AG04449 (cell line): ENCODE measurements around the gene TCF25.

Experiments
- CTCF ChIA-PET: fragments of 350-600 bp; formaldehyde crosslinking; extraction: SDS; loops from one replicate; lab custom pipeline; 2021; ENCODE audit warnings: antibody characterized with exemption; lab: Yijun Ruan, JAX
- POLR2A ChIA-PET: fragments of 400-600, 350-600 bp; formaldehyde crosslinking; extraction: SDS; loops from one replicate; lab custom pipeline; 2020; ENCODE audit warnings: antibody characterized with exemption, inconsistent platforms; lab: Yijun Ruan, JAX
- DNase-seq: peaks from one replicate; pipeline ENCODE4 v3.0.0-alpha.2; 2010; ENCODE audit warnings: low read depth, low spot score
- H3K4me3 ChIP-seq: 2 replicates; pipeline ENCODE4 v1.5.1; 2011; ENCODE audit warnings: low read depth, mild to moderate bottlenecking, control low read depth, low read length
- TF ChIP-seq, protein P1 (sequence below): IDR thresholded peaks from one replicate; pipeline ENCODE4 v1.5.1; 2011; ENCODE audit warnings: mild to moderate bottlenecking, moderate library complexity, low read length, control low read depth, inconsistent platforms; ENCODE audit not compliant: insufficient read depth; ENCODE audit errors: missing control alignments

TCF25 gene

DNA sequence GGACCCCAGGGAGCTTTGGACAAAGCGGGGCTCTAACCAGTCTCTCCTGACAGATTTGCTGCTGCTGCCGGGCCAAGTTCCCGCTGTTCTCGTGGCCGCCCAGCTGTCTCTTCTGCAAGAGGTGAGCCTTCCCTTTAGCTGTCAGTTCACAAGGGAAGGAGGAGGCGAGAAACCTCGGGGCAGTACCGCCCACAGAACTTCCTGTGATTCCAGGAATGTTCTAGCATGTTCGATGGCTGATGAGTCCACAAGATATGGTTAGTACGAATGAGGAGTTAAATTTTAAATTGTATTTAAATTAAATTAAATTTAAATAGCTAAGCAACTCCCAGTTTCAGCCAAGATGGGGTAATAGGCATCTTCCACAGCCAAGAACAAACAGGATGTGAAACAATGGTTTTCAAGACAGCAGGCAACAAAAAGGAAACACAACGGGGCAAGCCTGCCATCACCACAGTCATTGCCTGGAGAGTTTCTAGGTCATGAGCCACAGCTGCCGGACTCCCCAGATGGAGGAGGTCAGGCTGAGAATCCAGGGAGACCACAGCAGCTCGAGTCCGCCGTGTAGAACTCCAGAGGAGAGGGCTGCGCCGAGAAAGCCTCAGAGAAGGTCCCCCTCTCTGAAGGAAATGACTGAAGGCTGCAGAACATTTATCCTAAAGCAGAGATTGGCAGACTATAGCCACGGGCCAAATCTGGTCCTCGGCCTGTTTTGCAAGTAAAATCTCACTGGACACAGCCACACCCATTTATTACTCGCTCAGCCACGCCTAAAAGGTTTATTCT, 9.5 kb upstream of the TCF25 start:
- TF ChIP-seq, protein P1, sequence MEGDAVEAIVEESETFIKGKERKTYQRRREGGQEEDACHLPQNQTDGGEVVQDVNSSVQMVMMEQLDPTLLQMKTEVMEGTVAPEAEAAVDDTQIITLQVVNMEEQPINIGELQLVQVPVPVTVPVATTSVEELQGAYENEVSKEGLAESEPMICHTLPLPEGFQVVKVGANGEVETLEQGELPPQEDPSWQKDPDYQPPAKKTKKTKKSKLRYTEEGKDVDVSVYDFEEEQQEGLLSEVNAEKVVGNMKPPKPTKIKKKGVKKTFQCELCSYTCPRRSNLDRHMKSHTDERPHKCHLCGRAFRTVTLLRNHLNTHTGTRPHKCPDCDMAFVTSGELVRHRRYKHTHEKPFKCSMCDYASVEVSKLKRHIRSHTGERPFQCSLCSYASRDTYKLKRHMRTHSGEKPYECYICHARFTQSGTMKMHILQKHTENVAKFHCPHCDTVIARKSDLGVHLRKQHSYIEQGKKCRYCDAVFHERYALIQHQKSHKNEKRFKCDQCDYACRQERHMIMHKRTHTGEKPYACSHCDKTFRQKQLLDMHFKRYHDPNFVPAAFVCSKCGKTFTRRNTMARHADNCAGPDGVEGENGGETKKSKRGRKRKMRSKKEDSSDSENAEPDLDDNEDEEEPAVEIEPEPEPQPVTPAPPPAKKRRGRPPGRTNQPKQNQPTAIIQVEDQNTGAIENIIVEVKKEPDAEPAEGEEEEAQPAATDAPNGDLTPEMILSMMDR: no peak
- CTCF ChIA-PET: interaction anchor here (0.8 to 6.5 kb wide), 9 partner anchors 9 to 204 kb away, joined by 3 to 83 read pairs (median 5); partner anchors contain the start of genes MC1R, SPATA2L and TCF25
- no peak for DNase-seq
- POLR2A ChIA-PET: interaction anchor here (2.6 kb wide), 1 partner anchor 9 kb away, joined by 9 read pairs; the partner anchor contains the start of gene TCF25
- H3K4me3 ChIP-seq: no peak overlapping the region

DNA sequence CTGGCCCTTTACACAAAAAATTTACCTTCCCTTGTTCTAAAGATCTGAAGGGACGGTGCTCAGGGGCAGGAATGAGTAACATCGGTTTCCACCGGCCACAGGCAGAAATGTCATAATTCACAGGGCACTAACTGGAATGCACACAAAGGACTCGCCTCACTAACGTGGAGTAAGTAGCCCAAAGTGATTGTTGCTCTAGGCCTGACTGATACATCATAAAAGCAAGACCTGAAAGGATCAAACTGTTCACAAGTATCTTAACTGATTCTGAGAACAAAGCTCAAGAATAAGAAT, 8.9 kb upstream of the TCF25 start:
- ChIA-PET POLR2A (interaction anchor here (2.6 kb wide), 1 partner anchor 9 kb away, joined by 9 read pairs; the partner anchor contains the start of gene TCF25), CTCF (interaction anchor here (1.0 to 6.5 kb wide), 6 partner anchors 9 to 164 kb away, joined by 3 to 83 read pairs (median 32); partner anchors contain the start of genes MC1R, SPATA2L and TCF25)
- H3K4me3 ChIP-seq: no peak overlapping the region
- DNase-seq: no peak
- TF ChIP-seq, protein P1: no peak

DNA sequence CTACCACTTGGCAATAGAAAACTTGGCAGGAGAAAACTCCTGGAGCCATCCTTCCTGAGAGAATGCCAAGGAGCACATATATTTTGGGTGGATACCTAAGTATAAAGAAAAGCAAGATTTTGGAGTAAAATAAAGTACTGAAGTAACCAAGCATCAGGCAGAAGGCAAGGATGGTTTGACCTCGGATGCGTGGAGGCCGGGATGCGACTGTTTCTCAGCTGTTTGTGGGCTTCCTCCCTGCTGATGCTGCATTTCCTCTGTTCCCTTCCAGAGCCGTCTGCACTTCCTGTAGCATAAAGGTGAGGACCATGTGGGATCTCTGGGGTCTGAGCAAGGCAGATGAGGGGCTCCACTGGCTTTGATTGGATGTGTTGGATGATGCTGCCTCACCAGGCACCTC, 5.5 kb upstream of the TCF25 start:
- ChIA-PET POLR2A (no interaction called here), CTCF (no interaction called here)
- TF ChIP-seq, protein P1: no peak
- DNase-seq: no peak
- H3K4me3 ChIP-seq: no peak overlapping the region

DNA sequence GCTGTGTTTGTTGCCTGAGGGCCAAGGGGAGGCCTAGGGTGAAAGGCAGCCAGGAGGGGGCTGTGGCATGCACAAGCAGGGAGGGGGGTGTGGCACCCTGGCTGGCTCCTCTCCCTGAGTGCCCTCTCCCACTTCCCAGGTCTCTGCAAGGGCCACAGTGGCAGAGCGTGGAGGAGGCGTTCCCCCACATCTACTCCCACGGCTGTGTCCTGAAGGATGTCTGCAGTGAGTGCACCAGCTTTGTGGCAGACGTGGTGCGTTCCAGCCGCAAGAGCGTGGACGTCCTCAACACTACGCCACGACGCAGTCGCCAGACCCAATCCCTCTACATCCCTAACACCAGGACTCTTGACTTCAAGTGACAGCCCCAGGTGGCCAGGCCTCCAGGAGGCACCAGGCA, 3.5 kb upstream of the TCF25 start:
- TF ChIP-seq, protein P1: no peak
- ChIA-PET CTCF (interaction anchor here (8.7 kb wide), 1 partner anchor 8 kb away, joined by 83 read pairs; no protein-coding TSS in a partner anchor), POLR2A (interaction anchor here (0.7 kb wide), 1 partner anchor 184 kb away, joined by 3 read pairs; the partner anchor contains the start of gene CDK10)
- H3K4me3 ChIP-seq: no peak overlapping the region
- no peak for DNase-seq

DNA sequence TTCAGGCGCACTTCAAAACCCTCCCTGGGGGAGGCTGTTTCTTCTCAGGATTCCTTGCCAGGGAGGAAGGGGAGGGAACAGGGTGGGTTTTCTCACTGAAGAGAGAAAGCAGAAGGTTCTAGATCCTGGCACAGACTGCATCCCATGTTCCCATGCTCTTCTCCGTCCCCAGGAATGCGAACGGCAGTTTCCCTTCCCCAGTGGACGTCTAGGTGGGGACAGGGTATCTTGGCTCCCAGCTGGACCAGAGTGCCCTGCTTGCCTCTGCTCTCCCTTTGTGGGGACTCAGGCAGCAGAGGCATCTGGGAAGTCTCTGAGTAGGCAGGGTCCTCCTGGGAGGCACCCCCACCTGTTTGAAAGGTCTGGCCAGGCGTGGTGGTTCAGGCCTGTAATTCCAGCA, 3.0 kb upstream of the TCF25 start:
- POLR2A ChIA-PET: interaction anchor here (0.6 to 1.1 kb wide), 3 partner anchors 8 to 184 kb away, joined by 3 to 4 read pairs (median 4); partner anchors contain the start of gene CDK10
- CTCF ChIA-PET: interaction anchor here (8.7 kb wide), 1 partner anchor 9 kb away, joined by 83 read pairs; no protein-coding TSS in a partner anchor
- no peak for DNase-seq
- H3K4me3 ChIP-seq: no peak overlapping the region
- TF ChIP-seq, protein P1: no peak

DNA sequence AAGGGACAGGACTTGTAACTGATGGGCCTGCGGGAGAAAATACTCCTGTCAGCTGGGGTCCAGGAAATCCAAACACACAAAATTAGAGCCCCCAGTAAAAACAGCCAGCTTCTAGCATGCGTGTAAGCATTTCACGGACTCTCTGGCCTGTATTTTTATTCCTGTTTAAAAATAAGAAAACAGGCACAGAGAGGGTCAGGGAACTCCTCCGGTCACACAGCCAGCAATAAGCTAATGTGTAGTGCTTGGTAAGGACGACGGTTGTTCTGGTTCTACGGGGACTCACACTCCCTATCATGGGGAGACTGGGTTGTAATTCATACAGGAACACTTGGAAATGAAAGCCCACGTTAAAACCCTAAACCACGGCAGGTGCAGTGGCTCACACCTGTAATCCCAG, 1.5 kb upstream of the TCF25 start:
- ChIA-PET POLR2A (no interaction called here), CTCF (interaction anchor here (1.5 to 8.7 kb wide), 2 partner anchors 10 to 172 kb away, joined by 4 to 83 read pairs; no protein-coding TSS in a partner anchor)
- TF ChIP-seq, protein P1: no peak
- no peak for DNase-seq
- H3K4me3 ChIP-seq: no peak overlapping the region
